ENCODE results near the gene EIF2D.

Gene EIF2D

GRCh38 chr1:206569556-206569955 is 42.7 kb downstream of the EIF2D start:
- FAIRE-seq: no peak

DNA sequence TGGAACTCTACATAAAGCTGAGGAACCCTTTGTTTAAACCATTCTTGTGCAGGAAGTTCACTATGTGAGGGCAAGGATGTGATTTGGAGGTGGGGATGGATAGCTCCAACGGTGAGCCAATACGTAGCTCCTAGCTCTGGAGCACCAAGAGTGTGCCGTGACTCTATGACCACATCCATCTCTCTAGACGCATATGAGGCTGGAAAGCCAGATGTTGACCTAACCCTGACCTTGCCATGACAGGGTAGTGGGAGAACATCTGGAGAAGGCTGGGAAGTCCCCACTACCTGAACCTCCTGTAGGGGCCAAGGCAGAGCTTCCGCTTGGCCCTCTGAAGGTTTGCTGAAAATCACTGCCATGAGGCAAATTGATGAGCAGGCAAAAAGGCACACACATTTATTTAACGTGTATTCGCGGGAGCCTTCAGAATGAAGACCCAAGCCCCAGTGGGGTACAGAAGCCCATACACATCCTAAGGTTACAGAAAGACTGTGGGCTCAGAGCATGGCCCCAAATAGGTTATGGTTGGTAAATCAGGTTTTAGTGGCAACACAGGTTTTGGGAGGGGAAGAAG is 43.4 kb downstream of the EIF2D start:
- FAIRE-seq (no peak), DNase-seq (ENCODE audit: low spot score) (no peak)

More at GRCh38 chr1:206569556-206569955, 42.7 kb downstream of the EIF2D start:
- DNase-seq (ENCODE audit: low spot score): no peak

DNA sequence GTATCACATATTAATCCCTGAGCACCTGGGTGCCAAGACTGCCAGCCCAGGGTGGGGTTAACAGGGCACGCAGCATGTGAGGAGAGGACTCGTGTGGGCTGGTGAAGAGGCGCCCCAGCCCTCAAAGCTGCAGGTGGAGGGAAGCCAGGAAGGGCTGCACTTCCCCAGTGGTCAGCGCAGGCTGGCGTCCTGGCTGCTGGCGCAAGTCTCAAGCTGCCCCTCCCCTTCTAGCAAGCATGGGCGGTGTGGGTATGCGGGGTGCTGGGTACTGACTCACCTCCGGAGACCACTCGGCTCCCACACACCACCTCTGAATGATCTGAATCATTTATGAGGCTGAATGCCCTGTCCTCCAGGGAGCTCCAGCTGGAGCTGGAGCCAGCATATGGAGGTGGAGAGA is 44.0 kb downstream of the EIF2D start:
- no peak for FAIRE-seq
- no peak for DNase-seq (ENCODE audit: low spot score)

GRCh38 chr1:206566999-206567398 is 45.3 kb downstream of the EIF2D start:
- DNase-seq (ENCODE audit: low spot score) (no peak), FAIRE-seq (no peak)

- no peak for FAIRE-seq
- no peak for DNase-seq (ENCODE audit: low spot score)
Observed at GRCh38 chr1:206565995-206566394, 46.3 kb downstream of the EIF2D start.

GRCh38 chr1:206563367-206564207 is 48.7 kb downstream of the EIF2D start:
- FAIRE-seq (no peak), DNase-seq (ENCODE audit: low spot score) (no peak)

- DNase-seq (ENCODE audit: low spot score): no peak
- no peak for FAIRE-seq
Observed at GRCh38 chr1:206560007-206560716, 52.1 kb downstream of the EIF2D start.

- FAIRE-seq: no peak
- DNase-seq (ENCODE audit: low spot score): no peak
Observed at GRCh38 chr1:206559672-206559995, 52.6 kb downstream of the EIF2D start.

DNA sequence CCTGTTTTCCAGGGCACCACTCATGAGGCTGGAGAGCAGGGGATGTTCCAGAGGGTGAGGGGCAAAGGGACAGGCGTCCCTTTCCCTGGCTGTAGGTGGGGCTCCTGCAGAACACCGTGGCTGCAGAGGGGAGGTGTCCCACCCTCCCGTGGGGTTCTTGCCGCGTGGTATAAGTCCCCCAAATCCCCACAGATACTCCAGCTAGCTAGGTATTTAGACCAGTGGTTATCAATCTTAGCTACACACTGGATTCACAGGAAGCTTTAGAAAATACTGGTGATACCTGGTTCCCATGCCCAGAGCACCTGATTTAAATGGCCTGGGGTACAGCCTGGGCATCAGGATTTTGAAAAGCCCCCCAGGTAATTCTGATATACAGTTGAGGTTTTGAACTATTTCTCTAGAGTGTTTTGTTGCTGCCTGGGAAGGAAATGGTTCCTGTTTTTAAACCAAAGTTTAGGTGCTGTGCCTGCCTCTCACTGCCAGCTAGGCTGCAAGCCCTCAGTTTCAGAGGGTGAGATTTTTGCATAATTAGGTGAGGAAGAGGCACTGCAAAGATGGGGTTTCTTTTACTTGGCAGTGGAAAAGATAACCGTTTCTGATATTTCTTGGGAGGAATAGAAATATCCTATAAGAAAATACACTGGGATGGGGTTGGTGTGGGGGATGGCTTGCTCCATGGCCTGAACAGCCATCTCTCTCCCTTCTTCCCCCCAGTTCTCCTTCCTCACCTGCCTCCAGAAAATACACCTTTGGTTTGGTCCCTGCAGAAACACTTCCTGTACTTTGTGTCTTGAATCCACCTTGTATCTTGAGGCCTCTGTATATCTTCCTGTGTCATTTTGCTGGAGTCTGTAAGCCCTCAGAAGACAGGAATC is 53.2 kb downstream of the EIF2D start:
- no peak for FAIRE-seq

GRCh38 chr1:206557636-206558473 is 54.4 kb downstream of the EIF2D start:
- no peak for DNase-seq (ENCODE audit: low spot score)

More for the DNA sequence above, 53.2 kb downstream of the EIF2D start:
- DNase-seq (ENCODE audit: low spot score): no peak

GRCh38 chr1:206556750-206557635 is 55.3 kb downstream of the EIF2D start:
- DNase-seq (ENCODE audit: low spot score) (peak; percentile 68), FAIRE-seq (no peak)

More at GRCh38 chr1:206557636-206558473, 54.4 kb downstream of the EIF2D start:
- no peak for FAIRE-seq

DNA sequence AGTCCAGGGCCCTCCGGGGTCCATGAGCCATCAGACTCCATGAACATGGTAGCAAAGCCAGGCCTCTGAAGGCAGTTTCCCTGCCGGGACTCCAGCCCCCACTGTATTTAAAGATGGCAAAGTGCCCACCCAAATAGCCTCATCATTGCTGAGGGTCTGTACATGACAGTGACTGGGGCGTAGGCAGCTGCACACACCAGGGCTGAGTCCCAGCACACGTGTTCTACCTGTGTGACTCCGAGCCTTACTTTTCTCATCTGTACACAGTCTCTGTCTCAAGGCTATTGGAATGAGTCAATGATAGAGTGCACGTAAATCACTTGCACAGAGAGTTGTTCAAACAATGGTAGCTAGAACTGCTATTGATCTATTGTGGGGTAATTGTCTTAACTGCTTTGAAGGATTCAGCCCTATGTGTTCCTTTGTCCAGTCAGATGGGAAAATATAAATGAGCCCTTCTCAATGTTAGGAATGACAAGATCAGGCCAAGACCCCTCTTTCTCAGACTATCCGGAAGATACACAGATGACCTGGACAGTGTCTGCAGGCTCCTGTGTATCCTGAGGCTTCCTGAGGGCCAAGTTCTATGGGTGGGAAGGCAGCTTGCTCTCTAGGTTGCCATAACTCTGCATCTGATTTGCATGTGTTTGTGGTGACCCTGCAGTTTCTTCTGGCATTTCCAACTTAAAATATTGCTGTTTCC is 56.1 kb downstream of the EIF2D start:
- no peak for FAIRE-seq
- no peak for DNase-seq (ENCODE audit: low spot score)

GRCh38 chr1:206555473-206555935 is 56.8 kb downstream of the EIF2D start:
- FAIRE-seq (no peak), DNase-seq (ENCODE audit: low spot score) (no peak)

- FAIRE-seq: no peak
Observed at GRCh38 chr1:206554701-206555472, 57.4 kb downstream of the EIF2D start.

GRCh38 chr1:206554211-206554610 is 58.1 kb downstream of the EIF2D start:
- DNase-seq (ENCODE audit: low spot score) (no peak), FAIRE-seq (no peak)

More at GRCh38 chr1:206554701-206555472, 57.4 kb downstream of the EIF2D start:
- DNase-seq (ENCODE audit: low spot score): no peak

DNA sequence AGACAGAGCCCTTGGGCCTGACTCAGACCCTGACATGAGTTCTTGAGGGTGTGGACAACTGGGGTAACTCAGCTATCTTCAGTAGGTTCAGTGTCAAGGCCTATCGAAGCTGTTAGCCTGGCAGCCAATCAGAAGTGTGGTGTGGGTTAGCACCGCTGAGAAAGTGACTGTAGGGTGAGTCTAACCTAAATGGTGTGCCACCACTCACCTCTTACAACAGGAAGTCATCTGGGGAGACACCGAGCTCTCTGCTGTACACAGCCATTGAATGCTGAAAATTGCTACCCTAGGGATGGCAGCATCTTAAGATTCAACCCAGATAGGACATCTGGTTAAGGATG is 60.3 kb downstream of the EIF2D start:
- DNase-seq (ENCODE audit: low spot score) (no peak), FAIRE-seq (no peak)

DNA sequence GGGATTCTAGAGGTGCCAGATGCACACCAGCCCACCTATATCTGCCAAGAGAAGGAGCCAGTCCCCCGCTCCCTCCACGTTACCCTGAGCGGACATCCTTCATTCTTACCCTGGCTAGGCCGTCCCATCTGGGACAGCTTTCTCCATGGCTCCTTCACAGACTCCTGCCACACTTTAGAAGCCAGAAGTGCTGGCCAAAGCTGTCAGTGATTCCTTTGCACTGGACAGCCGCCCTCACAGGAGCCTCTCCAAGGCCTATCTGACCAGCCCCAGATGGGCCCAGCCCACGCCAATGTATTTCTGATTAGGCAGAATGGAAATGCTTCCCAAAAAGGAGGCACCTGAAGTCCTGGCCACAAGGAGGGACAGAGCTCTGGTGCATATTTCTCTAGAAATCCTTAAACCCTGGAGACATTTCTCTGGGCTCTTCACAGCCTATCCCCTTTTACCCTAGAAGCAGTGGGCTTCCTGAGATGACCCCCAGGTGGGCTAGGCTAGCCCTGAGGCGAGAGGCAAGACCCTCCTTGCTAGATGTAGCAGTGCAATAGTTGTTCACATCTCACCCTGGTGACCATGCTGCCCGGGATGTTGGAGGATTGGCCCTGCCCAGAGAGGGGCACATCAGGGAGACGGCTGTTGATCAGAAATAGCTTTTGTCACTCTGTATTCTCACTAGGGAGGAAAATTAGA is 60.8 kb downstream of the EIF2D start:
- DNase-seq (ENCODE audit: low spot score): no peak
- no peak for FAIRE-seq

Data from RCC 7860 (cell line).